HG03025 (cell line): ENCODE data around the gene BBLN.
A peak's percentile ranks its signal among the peaks of the same experiment; 100 is the strongest.

Experiments
- ATAC-seq: cut with Tn5 transposase; IDR thresholded peaks from one replicate; pipeline ENCODE4 v1.9.1; 2021; ENCODE audit warnings: mild to moderate bottlenecking, moderate library complexity; ENCODE audit not compliant: unreplicated experiment, low FRiP score

Gene BBLN

DNA sequence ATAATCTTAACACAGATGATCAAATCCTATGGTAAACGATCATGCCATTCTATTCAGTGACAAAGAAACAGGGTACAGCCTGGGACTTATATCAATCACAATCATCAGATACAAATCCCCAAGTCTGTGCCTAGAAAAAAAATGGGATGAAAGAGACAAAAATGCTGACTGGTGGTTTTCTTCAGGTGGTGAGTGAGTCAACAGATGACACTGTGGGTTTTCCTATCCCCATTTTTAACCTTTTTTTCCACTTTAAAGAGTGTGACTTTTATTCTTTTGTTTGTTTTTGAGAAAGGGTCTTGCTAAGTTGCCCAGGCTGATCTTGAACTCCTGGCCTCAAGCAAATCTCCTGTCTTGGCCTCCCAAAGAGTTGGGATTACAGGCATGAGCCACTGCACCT lies 28.1 kb downstream of the BBLN start:
- no peak for ATAC-seq

DNA sequence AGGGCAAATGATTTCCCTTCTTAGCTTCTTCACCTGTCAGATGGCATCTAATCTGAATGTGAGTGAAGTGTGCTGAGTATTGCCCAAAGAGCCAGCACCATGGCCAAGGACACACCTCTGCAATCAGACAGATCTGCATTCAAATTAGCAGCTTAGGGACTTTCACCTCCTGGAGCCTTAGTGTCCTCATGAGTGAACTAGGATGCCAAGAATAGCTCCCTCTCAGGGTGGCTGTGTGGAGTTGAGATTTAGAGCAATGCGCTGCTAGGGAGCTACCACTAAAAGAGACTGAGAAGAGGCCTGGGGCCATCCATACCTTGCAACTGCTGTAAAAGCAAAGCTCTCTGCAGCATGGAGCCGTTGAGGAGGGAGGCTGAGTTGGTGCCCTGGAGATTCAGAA lies 29.9 kb downstream of the BBLN start:
- no peak for ATAC-seq

DNA sequence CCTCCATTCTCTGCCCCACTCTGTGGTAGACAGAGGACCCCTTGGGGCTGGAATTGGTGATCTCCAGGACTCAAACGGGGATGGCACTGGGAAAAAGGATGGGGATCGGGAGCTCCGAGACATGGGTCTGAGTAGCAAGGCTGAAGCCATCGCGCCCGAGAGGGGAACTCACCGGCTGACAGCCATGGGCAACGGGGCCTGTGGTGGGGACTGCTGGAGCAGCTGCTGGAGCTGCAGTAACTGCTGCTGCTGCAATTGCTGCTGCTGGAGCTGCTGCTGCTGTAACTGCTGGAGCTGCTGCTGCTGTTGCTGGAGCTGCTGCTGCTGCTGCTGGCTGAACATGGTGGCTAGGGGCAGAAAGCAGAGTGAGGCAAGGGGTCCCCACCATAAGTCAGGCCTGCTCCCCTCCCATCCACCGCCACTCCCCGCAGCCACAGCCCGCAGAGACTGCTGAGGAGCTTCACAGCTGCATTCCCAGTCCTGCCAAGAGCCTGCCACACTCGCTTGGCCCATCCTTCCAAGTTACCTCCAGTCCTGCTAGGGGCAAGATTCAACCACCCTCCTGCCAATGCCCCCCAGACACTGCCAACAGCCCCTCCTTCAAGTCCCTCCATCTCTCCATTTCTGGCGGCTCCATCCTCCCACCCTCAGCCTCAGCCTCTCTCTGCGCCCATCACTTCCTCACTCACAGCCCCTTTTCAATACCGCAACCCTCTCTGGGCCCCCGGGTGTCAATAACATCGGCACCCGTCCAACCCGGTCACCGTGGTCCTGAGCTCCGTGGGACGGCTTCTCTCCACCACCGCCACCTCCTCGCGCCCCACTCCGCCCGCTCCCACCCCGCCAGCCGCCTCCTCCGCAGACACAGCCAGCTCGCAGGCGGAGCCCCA lies 30.7 kb downstream of the BBLN start:
- ATAC-seq: peak; percentile 5

DNA sequence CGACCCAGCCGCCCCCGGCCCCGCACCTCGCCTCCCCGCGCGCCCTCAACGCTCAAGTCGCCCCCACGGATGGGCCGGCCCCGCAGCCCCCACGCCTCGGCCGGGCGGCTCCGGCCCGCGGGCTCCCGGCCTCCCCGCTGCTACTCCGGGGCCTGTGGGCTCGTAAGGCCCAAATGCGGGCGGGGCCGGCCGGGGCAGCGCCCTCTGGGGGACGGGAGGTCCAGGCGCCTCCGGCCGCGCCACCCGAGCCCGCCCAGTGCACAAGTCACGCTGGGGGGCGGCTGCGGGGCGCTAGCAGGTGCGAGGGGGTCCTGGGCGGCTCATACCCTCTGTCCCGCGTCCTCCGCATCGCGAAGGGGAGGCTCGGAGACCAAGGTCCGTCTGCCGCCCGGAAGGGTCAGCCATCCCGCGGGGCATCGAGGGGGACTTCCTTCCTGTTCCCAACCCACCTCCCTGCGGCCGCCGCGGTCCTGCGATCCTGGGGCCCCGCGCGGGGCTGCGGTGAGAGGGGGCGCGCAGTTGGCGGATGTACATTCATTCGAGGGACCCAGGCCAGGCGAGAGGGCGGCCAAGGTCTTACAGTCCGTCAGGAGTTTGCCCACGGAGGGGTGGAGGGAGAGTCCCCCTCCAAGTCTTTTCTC lies 31.5 kb downstream of the BBLN start, which contains the start of gene CIZ1:
Gene CIZ1 (minus strand): TSS at position 167 of the 641 bp plus-strand sequence. CDS start 715 bp downstream, outside the sequence.
- ATAC-seq: peak; percentile 70

DNA sequence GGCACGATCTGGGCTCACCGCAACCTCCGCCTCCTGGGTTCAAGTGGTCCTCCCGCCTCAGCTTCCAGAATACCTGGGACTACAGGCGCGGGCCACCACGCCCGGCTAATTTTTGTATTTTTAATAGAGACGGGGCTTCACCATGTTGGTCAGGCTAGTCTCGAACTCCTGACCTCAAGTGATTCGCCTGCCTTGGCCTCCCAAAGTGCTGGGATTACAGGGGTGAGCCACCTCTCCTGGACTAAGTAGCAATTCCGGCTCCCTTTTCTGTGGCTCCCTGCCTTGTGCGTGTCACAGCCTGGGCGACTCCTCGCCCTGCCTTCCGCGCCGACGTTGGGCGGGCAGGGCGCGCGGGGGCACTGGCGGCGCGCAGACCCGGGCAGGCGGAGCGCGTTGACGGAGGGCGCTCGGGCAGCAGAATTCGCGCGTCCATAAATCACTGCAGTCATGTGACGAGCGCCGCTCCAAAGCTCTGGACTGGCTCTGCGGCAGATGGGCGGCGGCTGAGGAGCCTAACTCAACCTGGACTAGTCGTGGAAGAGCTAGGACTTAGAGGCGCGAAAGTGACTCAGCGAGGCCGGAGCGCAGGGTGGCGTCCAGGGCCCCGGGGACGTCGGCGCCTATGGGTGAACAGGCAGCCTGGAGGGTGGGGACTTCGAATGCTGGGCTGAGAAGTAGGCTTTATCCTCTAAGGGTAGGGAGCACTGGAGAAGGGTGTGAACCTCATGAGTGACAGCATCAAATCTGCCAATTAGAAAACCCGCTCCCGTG lies 32.7 kb downstream of the BBLN start:
- ATAC-seq: no peak

DNA sequence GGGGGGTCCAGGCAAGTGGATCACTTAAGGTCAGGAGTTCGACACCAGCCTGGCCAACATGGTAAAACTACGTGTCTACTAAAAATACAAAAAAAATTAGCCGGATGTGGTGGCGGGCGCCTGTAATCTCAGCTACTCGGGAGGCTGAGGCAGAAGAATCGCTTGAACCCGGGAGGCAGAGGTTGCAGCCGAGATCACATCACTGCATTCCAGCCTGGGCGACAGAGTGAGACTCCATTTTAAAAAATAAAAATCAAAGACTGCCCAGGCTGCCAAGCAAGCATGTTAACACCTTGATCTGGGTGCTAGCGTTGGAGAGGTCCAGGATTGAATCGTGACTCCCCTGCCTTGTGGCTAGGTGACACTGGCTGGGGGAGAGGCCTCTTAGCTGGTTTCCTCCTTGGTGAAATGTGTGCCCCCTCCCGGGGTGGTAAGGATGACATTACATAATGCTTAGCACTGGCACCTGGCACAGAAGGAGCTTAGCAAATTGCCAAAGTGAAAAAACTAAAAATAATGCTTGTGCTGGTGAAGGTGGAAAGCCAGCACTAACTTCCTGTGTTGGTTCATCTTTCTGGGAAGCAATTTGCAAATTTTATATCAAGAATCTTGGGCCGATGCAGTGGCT lies 33.5 kb downstream of the BBLN start:
- ATAC-seq: no peak

DNA sequence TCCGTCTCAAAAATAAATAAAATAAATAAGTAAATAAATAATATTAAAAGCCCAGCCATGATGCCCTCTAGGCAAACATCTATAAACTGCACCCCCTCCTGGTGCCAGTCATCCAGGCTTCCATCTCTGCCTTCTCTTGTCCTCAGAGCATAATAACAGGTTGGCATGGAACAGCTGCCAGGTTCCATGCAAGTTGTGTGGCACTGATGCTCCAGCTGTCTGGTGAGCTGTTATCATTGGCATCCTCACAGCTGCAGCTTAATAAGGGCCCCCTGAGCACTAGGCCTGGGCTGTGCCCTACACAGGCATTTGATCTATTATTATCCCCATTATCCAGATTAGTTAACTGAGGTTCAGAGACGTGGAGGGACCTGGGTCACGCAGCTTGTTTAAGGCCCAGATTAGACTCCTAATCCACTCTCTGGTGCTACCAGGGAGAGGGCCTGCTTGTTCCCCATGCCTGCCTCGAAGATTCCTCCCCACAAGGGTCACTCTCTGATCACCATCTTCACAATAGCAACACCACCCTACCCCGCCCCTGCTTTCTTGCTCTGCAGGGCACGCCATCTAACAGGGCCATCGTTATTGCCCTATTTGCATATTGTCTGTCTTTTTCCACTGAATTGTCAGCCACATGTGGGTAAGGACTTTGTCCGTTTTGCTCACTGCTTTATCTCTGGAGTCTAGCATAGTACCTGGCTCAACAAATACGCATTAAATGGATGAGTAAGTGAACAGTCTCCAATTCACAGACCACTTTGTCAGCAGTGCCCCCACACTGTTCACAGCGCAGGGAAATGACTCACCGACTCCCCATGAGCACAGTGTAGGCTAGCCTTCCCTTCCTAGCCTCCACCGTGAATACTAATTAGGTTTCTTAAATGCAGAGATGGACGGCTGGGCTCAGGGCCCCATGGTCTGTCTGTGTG lies 41.6 kb downstream of the BBLN start:
- no peak for ATAC-seq

DNA sequence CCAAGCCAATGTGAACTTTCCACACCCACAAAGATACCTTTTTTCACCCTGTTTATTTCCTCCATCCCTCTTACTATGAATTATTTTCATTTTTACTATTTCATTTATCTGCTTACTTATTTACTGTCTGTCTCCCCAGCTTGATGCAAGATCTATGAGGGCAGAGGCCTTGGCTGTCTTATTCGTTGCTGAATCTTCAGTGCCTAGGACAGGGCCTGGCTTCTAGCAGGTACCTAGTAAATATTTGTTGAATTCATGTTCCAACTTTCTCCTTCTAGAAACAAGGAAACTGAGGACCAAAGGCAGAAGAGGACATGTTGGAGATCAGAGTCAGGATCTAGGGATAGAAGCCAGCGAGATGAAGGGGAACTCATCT lies 42.6 kb downstream of the BBLN start:
- ATAC-seq: no peak

DNA sequence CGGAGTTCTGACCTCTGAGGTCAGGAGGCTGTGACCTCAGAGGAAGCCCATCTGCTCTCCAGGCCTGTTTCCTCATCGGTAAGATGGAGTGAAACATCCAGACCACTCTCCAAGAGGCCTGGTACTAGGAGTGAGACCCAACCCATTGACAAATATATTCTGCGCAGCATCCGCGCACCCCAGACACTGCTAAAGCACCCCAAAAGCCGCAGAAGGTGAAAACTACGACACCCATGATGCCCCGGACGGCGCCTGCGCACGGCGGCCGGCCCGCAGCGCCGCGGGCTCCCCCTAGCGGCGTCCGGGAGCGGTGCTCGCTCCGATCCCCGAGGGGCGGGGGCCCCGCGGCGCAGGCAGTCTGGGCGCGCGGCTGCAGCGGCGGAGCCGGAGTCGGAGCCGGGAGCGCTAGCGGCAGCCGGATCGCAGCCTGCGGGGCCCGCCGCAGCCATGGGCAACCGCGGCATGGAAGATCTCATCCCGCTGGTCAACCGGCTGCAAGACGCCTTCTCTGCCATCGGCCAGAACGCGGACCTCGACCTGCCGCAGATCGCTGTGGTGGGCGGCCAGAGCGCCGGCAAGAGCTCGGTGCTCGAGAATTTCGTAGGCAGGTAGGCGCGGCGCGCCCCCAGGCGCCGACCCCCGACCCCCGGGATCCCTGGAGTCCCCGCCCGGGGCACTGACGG lies 43.1 kb downstream of the BBLN start, which contains the start of gene DNM1:
Gene DNM1 (plus strand): TSS at position 356 of the 683 bp plus-strand sequence. CDS start 92 bp downstream, at position 448.
- peak; percentile 65 for ATAC-seq

DNA sequence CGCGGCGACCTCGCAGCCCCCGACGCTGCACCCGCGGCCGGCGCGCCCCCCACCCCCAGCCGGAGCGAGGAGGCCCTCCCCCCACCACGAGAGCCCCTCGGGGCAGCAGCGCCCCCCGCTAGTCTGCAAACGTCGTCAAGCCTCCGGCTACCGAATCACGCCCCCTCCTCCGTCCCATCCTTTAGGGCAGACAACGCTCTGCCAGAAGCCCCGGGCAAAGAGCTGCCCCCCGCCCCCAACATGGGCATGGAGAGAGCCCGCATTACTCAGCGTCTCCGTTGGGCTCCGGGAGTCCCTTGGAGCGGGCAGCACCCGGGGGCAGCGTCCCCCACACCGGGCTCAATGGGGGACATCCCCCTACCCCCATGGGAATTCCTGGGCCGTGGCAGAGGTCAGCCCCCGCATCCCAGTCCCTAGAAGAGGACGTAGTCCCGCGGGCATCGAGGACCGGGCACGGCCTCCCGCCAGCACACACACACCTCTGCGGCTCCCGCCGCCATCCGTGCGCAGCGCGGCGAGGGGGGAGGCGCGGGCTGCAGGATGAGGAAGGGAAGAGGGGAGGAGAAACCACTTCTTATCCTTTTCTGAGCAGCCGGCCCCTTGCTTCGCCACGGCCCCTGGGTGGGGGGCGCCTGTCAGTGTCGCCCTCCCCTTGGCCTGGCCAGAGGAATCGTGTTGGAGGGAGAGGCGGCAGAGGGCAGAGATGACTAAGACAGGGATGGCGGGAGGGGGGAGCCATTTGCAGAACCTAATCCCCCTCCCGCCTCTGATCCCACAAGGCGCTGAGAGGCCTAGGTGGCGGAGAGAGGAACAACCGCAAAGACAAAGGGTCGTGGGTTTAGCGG lies 43.9 kb downstream of the BBLN start:
- ATAC-seq: no peak

DNA sequence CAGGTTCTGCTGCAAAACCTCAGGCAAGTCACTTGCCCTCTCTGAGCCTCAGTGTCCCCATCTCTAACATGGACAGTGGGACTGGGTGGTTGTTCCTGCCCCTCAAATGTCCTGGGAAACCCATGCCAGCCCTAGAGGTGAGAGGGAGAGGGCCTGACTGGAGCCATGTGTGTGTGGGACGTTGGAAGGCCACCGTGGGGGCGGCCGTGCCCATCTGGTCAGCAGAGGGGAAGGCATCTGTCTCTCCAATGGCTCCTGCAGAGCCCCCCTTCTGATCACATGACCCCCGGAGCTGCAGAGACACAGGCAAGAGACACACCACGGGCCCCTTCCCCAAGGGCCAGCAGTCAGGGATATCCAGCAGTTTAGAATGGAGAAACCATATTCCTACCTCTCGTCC lies 44.8 kb downstream of the BBLN start:
- ATAC-seq: no peak

DNA sequence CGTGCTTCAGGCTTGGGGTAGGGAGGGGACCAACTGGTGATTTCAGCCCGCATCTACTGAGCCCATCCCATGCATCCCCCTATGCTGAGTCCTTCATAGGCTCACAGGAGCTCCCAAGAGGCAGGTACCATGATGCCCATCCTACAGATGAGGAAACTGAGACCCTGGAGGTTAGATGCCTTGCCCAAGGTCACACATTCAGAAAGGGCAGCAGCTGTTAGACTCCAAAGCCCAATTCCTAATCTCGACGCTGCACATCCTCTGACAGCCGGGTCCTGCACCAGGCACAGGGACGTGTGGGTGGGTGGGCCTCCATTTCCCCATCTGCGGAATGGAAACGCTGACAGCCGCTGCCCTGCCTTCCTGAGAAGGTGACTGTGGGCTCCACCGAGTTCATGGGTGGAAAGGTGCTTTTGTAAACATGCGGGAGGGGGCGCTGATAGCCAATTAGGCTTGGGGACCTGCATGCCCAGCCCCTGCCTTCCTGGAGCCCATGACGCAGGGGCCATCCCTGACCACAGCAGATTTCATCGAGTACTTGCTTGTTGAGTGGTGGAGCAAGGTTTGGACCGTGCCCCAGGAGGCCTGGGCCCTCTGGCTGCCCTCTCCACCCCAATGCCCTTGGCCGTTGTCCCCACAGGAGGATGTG lies 45.4 kb downstream of the BBLN start:
- ATAC-seq: no peak

DNA sequence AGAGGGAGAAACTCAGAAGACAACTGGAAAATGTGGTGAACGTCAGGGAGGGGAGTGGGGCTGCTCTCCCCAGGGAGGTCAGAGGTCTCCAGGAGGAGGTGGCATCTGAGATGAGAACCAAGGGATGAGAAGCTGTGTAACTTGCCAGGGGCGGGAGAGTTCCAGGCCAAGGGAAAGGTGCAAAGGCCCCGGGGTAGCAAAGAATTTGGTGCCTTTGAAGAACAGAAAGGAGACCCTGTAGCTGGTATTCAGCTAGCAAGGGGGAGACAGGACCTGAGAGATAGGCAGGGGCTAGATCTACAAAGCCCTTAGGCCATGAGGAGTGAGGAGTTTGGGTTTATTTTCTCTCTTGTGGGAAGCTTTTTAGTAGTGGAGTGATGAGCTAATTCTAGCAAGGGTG lies 46.4 kb downstream of the BBLN start:
- no peak for ATAC-seq

DNA sequence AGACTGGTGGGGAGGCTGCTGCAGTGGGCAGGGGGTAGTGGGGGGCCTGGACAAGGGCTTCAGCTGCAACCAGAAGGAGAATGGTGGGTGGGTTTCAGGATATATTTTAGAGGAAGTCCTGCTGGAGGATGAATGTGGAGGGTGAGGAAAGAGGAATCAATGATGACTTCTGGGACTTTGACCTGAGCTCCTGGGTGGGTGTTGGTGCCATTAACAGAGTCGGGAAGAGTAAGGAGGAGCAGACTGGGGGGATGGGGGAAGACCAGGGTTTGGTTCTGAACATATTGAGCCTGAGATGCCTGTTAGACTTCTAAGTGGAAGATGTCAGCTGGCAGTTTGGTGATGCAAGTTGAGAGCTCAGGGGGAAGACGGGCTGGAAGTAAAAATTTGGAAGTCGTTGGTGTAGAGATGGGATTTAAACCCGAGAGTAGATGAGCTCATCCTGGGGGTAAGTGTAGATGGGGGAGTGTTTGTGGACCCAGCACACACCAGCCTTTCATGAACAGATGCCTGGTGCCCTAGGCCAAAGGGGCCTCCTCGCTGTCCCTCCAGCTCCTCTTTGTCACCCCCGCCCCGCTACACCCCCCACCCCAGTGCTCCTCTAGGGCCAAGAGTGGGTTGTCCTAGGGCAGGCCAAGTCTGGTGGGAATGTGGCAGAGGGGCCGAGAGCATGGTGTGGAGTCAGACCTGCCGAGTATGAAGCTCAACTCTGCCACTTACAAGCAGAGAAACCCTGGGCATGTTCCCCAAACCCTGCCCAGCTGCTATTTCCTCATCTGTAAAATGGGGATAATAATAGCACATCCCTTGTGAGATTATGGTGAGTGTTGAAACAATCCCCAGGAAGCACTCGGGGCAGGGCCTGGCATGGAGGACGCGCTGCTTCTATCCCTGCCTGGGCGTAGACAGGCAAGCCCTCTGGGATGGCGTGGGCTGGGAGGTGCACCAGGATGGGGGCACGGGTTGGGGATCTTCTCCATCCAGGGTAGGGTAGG lies 47.1 kb downstream of the BBLN start:
- ATAC-seq: no peak

DNA sequence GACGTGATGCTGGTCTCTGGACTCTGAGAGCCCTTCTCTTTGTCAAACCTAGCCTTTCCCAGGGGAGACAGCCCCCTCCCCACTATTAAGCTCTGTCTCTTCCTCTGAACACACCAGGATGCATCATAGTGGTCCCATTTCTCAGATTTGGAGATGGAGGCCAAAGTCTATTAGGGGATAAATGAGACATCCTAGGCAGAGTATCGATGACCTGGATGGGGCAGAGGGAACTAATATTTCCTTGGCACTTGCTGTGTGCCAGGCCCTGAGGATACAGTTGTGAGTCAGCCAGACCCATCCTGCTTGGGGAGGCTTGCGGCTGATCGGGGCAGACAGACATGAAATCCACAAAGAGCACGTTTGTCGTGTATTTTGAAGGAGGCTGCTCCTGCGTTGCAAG lies 48.3 kb downstream of the BBLN start:
- no peak for ATAC-seq

DNA sequence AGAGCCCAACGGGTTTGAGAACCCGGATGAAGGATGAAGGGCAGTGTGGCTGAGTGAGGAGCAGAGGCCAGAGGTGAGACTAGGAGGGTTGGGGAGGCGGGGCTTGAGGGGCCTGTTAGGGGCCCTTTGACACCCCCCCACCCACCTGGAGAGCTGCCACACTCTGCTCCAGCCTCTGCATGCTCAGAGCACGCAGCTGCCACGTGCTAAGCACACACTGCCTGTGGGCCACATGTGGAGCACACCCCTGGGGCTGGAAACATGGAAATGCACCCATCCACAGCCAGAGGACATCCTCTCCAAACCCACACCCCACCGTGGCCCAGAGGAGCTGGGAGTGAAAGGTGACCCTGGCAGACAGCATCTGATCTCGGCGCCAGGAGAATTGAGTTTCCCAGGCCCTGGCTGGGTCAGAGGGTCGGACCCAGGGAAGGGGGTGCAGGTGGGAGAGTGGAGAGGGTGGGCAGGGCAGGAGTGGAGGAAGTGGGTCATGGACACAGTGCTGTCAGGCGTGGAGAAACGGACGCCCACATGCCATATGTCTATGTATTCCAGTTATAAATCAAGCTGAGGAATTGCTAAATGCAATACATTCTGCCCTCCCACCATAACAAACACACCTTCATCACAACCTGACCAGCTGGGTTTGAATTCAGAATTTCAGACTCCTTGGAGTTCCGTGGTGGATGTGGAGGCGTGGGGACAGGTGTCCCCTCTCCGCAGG lies 49.0 kb downstream of the BBLN start:
- no peak for ATAC-seq
